CD4-positive, CD25-positive, alpha-beta regulatory T cell (primary cell): Measurements from ENCODE around the gene OVAAL. TPM values are rescaled to one million over a fixed set of nuclear protein-coding genes. Genes with fewer than 3 reads are reported as not detected.

Experiments
- ATAC-seq, 2 donors: fragments of 150-1000 bp; cut with Tn5 transposase; one replicate each; pipeline ENCODE4 v1.10.0; 2021; ENCODE audit warnings: low read depth in 2 of 2, moderate number of reproducible peaks in 2 of 2, moderate library complexity in 1 of 2
- DNase-seq, 3 donors: peaks; one replicate each; pipeline versions ENCODE4 v3.0.0 to v3.0.0-alpha.2; 2012 to 2022; ENCODE audit warnings: mixed read lengths in 1 of 3
- H3K27ac ChIP-seq: one replicate; pipeline ENCODE4 v1.7.0; 2013; ENCODE audit warnings: mild to moderate bottlenecking, low read length; ENCODE audit not compliant: insufficient read depth, poor library complexity, severe bottlenecking
- H3K27me3 ChIP-seq: one replicate; pipeline ENCODE4 v1.7.0; 2013; ENCODE audit warnings: low read length; ENCODE audit not compliant: control insufficient read depth, insufficient read depth
- H3K36me3 ChIP-seq: one replicate; pipeline ENCODE4 v1.7.0; 2013; ENCODE audit warnings: mild to moderate bottlenecking, low read length, moderate library complexity; ENCODE audit not compliant: control insufficient read depth, insufficient read depth
- H3K4me1 ChIP-seq: 2 replicates; pipeline ENCODE4 v1.7.0; 2013; ENCODE audit warnings: mild to moderate bottlenecking, low read length; ENCODE audit not compliant: insufficient read depth, control insufficient read depth, poor library complexity, severe bottlenecking
- H3K4me3 ChIP-seq: one replicate; pipeline ENCODE4 v1.7.0; 2013; ENCODE audit warnings: low read depth, mild to moderate bottlenecking, low read length, moderate library complexity
- H3K9me3 ChIP-seq, 2 experiments: 1 replicate in 1 of 2; 2 replicates in 1 of 2; pipeline ENCODE4 v1.7.0; 2013; ENCODE audit warnings: low read length in 2 of 2, mild to moderate bottlenecking in 1 of 2, moderate library complexity in 1 of 2; ENCODE audit not compliant: control insufficient read depth in 2 of 2
- H3K27ac Mint-ChIP-seq, 3 donors: one replicate each; pipeline ENCODE4 v1.8.0; 2020 to 2022; ENCODE audit warnings: mild to moderate bottlenecking in 3 of 3, mixed read lengths in 3 of 3, moderate library complexity in 2 of 3
- H3K27me3 Mint-ChIP-seq: one replicate; pipeline ENCODE4 v1.8.0; 2022; ENCODE audit warnings: mild to moderate bottlenecking, mixed read lengths
- H3K36me3 Mint-ChIP-seq: one replicate; pipeline ENCODE4 v1.8.0; 2020; ENCODE audit warnings: mixed read lengths
- H3K4me1 Mint-ChIP-seq, 4 donors: one replicate each; pipeline ENCODE4 v1.8.0; 2020 to 2022; ENCODE audit warnings: mixed read lengths in 4 of 4, mild to moderate bottlenecking in 1 of 4
- H3K4me3 Mint-ChIP-seq, 4 donors: one replicate each; pipeline ENCODE4 v1.8.0; 2020 to 2022; ENCODE audit warnings: mild to moderate bottlenecking in 4 of 4, mixed read lengths in 4 of 4, moderate library complexity in 3 of 4
- H3K9me3 Mint-ChIP-seq, 7 donors: one replicate each; pipeline ENCODE4 v1.8.0; 2020 to 2022; ENCODE audit warnings: mixed read lengths in 7 of 7, mild to moderate bottlenecking in 3 of 7, moderate library complexity in 2 of 7
- polyA plus RNA-seq, 4 donors: library from polyadenylated mRNA; unstranded; fragments of 300-500 nt; fragmentation: Illumina TruSeq; gene quantifications; one replicate each; pipeline ENCODE4 v1.2.3, GENCODE V29; 2021
- total RNA-seq: library from RNA; stranded (reverse); gene quantifications from one replicate; pipeline ENCODE4 v1.2.3, GENCODE V29; 2022

The OVAAL gene
- total and polyA plus RNA-seq, 5 donors from 2014 or later = not detected

- Mint-ChIP-seq H3K36me3 (no peaks in the 10 kb centered on the region), H3K27me3 (no peaks in the 10 kb centered on the region), H3K9me3 (no peaks in the 10 kb centered on the region), H3K4me3 (no peak overlapping the region), H3K4me1 (peaks cover 0 to 3% (median 1%) of the 10 kb centered on the region in 4 donors), H3K27ac (peak overlapping the region in 1 of 3 donors; percentile 13)
- ATAC-seq (no peak), DNase-seq (no peak)
- H3K4me1 ChIP-seq = no peaks in the 10 kb centered on the region
- no peaks in the 10 kb centered on the region for H3K36me3 ChIP-seq
- H3K27ac ChIP-seq = no peak overlapping the region
- no peaks in the 10 kb centered on the region for H3K27me3 ChIP-seq
- no peak overlapping the region for H3K4me3 ChIP-seq
- no peaks in the 10 kb centered on the region for H3K9me3 ChIP-seq
Observed at GRCh38 chr1:180524160-180524914, 34.4 kb upstream of the OVAAL start.

GRCh38 chr1:180524915-180525714 is 33.6 kb upstream of the OVAAL start:
- Mint-ChIP-seq H3K4me1 (peaks cover 0 to 3% (median 1%) of the 10 kb centered on the region in 4 donors), H3K27me3 (peaks cover 5% of the 10 kb centered on the region), H3K36me3 (no peaks in the 10 kb centered on the region), H3K9me3 (no peaks in the 10 kb centered on the region), H3K4me3 (peak overlapping the region in 1 of 4 donors; percentile 3), H3K27ac (peak overlapping the region in 1 of 3 donors; percentile 13)
- no peaks in the 10 kb centered on the region for H3K27me3 ChIP-seq
- no peaks in the 10 kb centered on the region for H3K36me3 ChIP-seq
- H3K27ac ChIP-seq = no peak overlapping the region
- DNase-seq (no peak), ATAC-seq (no peak)
- no peak overlapping the region for H3K4me3 ChIP-seq
- H3K9me3 ChIP-seq = no peaks in the 10 kb centered on the region
- no peaks in the 10 kb centered on the region for H3K4me1 ChIP-seq

GRCh38 chr1:180525715-180526039 is 33.1 kb upstream of the OVAAL start:
- no peak overlapping the region for H3K27ac Mint-ChIP-seq
- no peak for ATAC-seq
- no peak for DNase-seq
- no peaks in the 10 kb centered on the region for H3K36me3 Mint-ChIP-seq
- no peaks in the 10 kb centered on the region for H3K9me3 Mint-ChIP-seq
- H3K27ac ChIP-seq = no peak overlapping the region
- peaks cover 5% of the 10 kb centered on the region for H3K27me3 Mint-ChIP-seq
- peak overlapping the region in 1 of 4 donors; percentile 3 for H3K4me3 Mint-ChIP-seq
- H3K36me3 ChIP-seq = no peaks in the 10 kb centered on the region
- no peaks in the 10 kb centered on the region for H3K4me1 ChIP-seq
- peaks cover 0 to 3% (median 1%) of the 10 kb centered on the region in 4 donors for H3K4me1 Mint-ChIP-seq
- no peaks in the 10 kb centered on the region for H3K27me3 ChIP-seq
- no peaks in the 10 kb centered on the region for H3K9me3 ChIP-seq
- H3K4me3 ChIP-seq = no peak overlapping the region

GRCh38 chr1:180527101-180527669 is 31.6 kb upstream of the OVAAL start:
- no peak for DNase-seq
- Histone ChIP-seq H3K4me3 (no peak overlapping the region), H3K36me3 (no peaks in the 10 kb centered on the region), H3K4me1 (no peaks in the 10 kb centered on the region), H3K27ac (no peak overlapping the region), H3K27me3 (no peaks in the 10 kb centered on the region), H3K9me3 (no peaks in the 10 kb centered on the region)
- Mint-ChIP-seq H3K4me3 (no peak overlapping the region), H3K9me3 (no peaks in the 10 kb centered on the region), H3K27ac (no peak overlapping the region), H3K27me3 (peaks cover 5% of the 10 kb centered on the region), H3K36me3 (no peaks in the 10 kb centered on the region), H3K4me1 (peaks cover 0 to 3% (median 1%) of the 10 kb centered on the region in 4 donors)
- ATAC-seq = no peak

GRCh38 chr1:180528868-180529470 is 29.8 kb upstream of the OVAAL start:
- H3K4me3 ChIP-seq = no peak overlapping the region
- no peak overlapping the region for H3K27ac ChIP-seq
- H3K9me3 ChIP-seq = no peaks in the 10 kb centered on the region
- H3K9me3 Mint-ChIP-seq = no peaks in the 10 kb centered on the region
- no peaks in the 10 kb centered on the region for H3K36me3 ChIP-seq
- ATAC-seq (no peak), DNase-seq (no peak)
- no peaks in the 10 kb centered on the region for H3K36me3 Mint-ChIP-seq
- H3K4me1 ChIP-seq = no peaks in the 10 kb centered on the region
- no peak overlapping the region for H3K27ac Mint-ChIP-seq
- H3K27me3 ChIP-seq = no peaks in the 10 kb centered on the region
- no peak overlapping the region for H3K4me3 Mint-ChIP-seq
- H3K27me3 Mint-ChIP-seq = peaks cover 15% of the 10 kb centered on the region
- peaks cover 0 to 5% (median 1%) of the 10 kb centered on the region in 4 donors for H3K4me1 Mint-ChIP-seq

- Mint-ChIP-seq H3K36me3 (no peaks in the 10 kb centered on the region), H3K4me1 (peaks cover 0 to 5% (median 1%) of the 10 kb centered on the region in 4 donors), H3K4me3 (no peak overlapping the region), H3K9me3 (no peaks in the 10 kb centered on the region), H3K27ac (no peak overlapping the region), H3K27me3 (peaks cover 15% of the 10 kb centered on the region)
- DNase-seq (no peak), ATAC-seq (no peak)
- no peaks in the 10 kb centered on the region for H3K36me3 ChIP-seq
- H3K9me3 ChIP-seq = no peaks in the 10 kb centered on the region
- H3K27ac ChIP-seq = no peak overlapping the region
- H3K4me3 ChIP-seq = no peak overlapping the region
- H3K27me3 ChIP-seq = peaks cover 3% of the 10 kb centered on the region
- no peaks in the 10 kb centered on the region for H3K4me1 ChIP-seq
Observed at GRCh38 chr1:180530501-180530900, 28.3 kb upstream of the OVAAL start.

GRCh38 chr1:180532854-180533253 is 25.9 kb upstream of the OVAAL start:
- H3K9me3 ChIP-seq = no peaks in the 10 kb centered on the region
- no peaks in the 10 kb centered on the region for H3K4me1 ChIP-seq
- no peak for DNase-seq
- no peaks in the 10 kb centered on the region for H3K36me3 ChIP-seq
- peaks cover 0 to 3% (median 0%) of the 10 kb centered on the region in 4 donors for H3K4me1 Mint-ChIP-seq
- no peaks in the 10 kb centered on the region for H3K9me3 Mint-ChIP-seq
- no peaks in the 10 kb centered on the region for H3K36me3 Mint-ChIP-seq
- ATAC-seq = no peak
- no peak overlapping the region for H3K27ac ChIP-seq
- no peak overlapping the region for H3K27ac Mint-ChIP-seq
- H3K4me3 ChIP-seq = no peak overlapping the region
- H3K27me3 Mint-ChIP-seq = peaks cover 23% of the 10 kb centered on the region
- no peak overlapping the region for H3K4me3 Mint-ChIP-seq
- peaks cover 11% of the 10 kb centered on the region for H3K27me3 ChIP-seq
